ENCODE measurements around the gene PRTN3.
"Not testable (repeated sequence)": the region's sequence is repeated elsewhere in the genome, so short reads cannot be mapped to it uniquely, and the experiment has no call there.

Gene PRTN3

GRCh38 chr19:884420-885211, 43.8 kb downstream of the PRTN3 start:
- no peak for DNase-seq

- DNase-seq, result no peak
Observed at GRCh38 chr19:885536-886224, 44.9 kb downstream of the PRTN3 start.

- DNase-seq, result no peak
Observed at GRCh38 chr19:887072-887471, 46.3 kb downstream of the PRTN3 start.

- no peak for DNase-seq
Observed at GRCh38 chr19:887599-887998, 46.8 kb downstream of the PRTN3 start.

GRCh38 chr19:888581-889385, 48.0 kb downstream of the PRTN3 start:
- DNase-seq, result no peak

GRCh38 chr19:889662-890295, 49.0 kb downstream of the PRTN3 start:
- DNase-seq, result no peak

GRCh38 chr19:890831-891230, 50.0 kb downstream of the PRTN3 start:
- no peak for DNase-seq

- DNase-seq, result not testable (repeated sequence)
Observed at GRCh38 chr19:891421-892200, 50.8 kb downstream of the PRTN3 start.

- DNase-seq, result no peak
Observed at GRCh38 chr19:892243-892893, 51.6 kb downstream of the PRTN3 start.

- DNase-seq, result peak; percentile 75
Observed at GRCh38 chr19:892894-893689, 52.3 kb downstream of the PRTN3 start, which contains the start of the genes MED16 and RNU6-9. Gene MED16, minus strand, starts transcription at chr19:893187. Its CDS starts 2,056 bp downstream, at chr19:891131. Gene RNU6-9, plus strand, starts transcription at chr19:893484.

- DNase-seq, result no peak
Observed at GRCh38 chr19:896434-896833, 55.6 kb downstream of the PRTN3 start.

- DNase-seq, result no peak
Observed at GRCh38 chr19:896999-897398, 56.2 kb downstream of the PRTN3 start.

- DNase-seq, result no peak
Observed at GRCh38 chr19:897442-898039, 56.7 kb downstream of the PRTN3 start.

Measured in NCI-H226 (cell line).